ENCODE results near the gene PDZK1.
"Not testable (repeated sequence)": the region's sequence is repeated elsewhere in the genome, so short reads cannot be mapped to it uniquely, and the experiment has no call there.

DNA sequence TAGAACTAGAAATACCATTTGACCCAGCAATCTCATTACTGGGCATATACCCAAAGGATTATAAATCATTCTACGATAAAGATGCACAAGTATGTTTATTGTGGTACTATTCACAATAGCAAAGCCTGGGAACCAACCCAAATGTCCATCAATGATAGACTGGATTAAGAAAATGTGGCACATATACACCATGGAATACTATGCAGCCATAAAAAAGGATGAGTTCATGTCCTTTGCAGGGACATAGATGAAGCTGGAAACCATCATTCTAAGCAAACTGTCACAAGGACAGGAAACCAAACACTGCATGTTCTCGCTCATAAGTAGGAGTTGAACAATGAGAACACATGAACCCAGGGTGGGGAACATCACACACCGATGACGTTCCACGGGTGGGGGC lies 19.0 kb upstream of the PDZK1 start:
- TF ChIP-seq, protein P1, sequence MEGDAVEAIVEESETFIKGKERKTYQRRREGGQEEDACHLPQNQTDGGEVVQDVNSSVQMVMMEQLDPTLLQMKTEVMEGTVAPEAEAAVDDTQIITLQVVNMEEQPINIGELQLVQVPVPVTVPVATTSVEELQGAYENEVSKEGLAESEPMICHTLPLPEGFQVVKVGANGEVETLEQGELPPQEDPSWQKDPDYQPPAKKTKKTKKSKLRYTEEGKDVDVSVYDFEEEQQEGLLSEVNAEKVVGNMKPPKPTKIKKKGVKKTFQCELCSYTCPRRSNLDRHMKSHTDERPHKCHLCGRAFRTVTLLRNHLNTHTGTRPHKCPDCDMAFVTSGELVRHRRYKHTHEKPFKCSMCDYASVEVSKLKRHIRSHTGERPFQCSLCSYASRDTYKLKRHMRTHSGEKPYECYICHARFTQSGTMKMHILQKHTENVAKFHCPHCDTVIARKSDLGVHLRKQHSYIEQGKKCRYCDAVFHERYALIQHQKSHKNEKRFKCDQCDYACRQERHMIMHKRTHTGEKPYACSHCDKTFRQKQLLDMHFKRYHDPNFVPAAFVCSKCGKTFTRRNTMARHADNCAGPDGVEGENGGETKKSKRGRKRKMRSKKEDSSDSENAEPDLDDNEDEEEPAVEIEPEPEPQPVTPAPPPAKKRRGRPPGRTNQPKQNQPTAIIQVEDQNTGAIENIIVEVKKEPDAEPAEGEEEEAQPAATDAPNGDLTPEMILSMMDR (IDR thresholded peaks at IDR 0.05): not testable (repeated sequence)
- not testable (repeated sequence) for TF ChIP-seq POLR2A (IDR thresholded peaks at IDR 0.05)
